Upper lobe of left lung (tissue), 4 donors: Measurements from ENCODE around the gene CHD5.

Experiments used
- CTCF ChIP-seq, 6 experiments: fragments of 450-650 bp in 4 of 6; fragments of 200-600 bp in 2 of 6; sonication (generic) in 2 of 6; IDR thresholded peaks; one replicate each; pipeline ENCODE4 v1.5.1; 2016 to 2019; ENCODE audit warnings: antibody characterized with exemption in 6 of 6
- EP300 ChIP-seq, 4 donors: sonication (generic); formaldehyde crosslinking; IDR thresholded peaks; one replicate each; pipeline ENCODE4 v1.5.1; 2017; ENCODE audit warnings: antibody characterized with exemption in 4 of 4, control low read depth in 2 of 4
- POLR2A ChIP-seq, 4 donors: fragments of 450-650 bp; IDR thresholded peaks; one replicate each; pipeline ENCODE4 v1.5.1; 2016 to 2017; ENCODE audit warnings: antibody characterized with exemption in 4 of 4, mild to moderate bottlenecking in 2 of 4
- POLR2AphosphoS5 ChIP-seq, 2 donors: sonication (generic); formaldehyde crosslinking; IDR thresholded peaks; one replicate each; pipeline ENCODE4 v1.5.1; 2017; ENCODE audit warnings: antibody characterized with exemption in 2 of 2

- TF ChIP-seq CTCF (IDR thresholded peaks at IDR 0.05) = no peak
- no peak for TF ChIP-seq POLR2A (IDR thresholded peaks at IDR 0.05)
- TF ChIP-seq POLR2AphosphoS5 (IDR thresholded peaks at IDR 0.05) = no peak
- no peak for TF ChIP-seq EP300 (IDR thresholded peaks at IDR 0.05)
Observed at GRCh38 chr1:6111991-6112689, 68.0 kb downstream of the CHD5 start.
